BE2C (cell line): ENCODE measurements around the gene LHX6.

Experiments
- DNase-seq: peaks from one replicate; pipeline ENCODE4 v3.0.0-alpha.2; 2020
- H3K27me3 ChIP-seq: fragments of 250-450 bp; sonication (Bioruptor Pico); 2 replicates; pipeline ENCODE4 v1.5.1; 2020; ENCODE audit warnings: mild to moderate bottlenecking
- H3K36me3 ChIP-seq: fragments of 250-450 bp; sonication (Bioruptor Pico); 2 replicates; pipeline ENCODE4 v1.5.1; 2020; ENCODE audit warnings: mild to moderate bottlenecking
- H3K4me1 ChIP-seq: fragments of 250-450 bp; sonication (Bioruptor Pico); 2 replicates; pipeline ENCODE4 v1.5.1; 2020
- H3K4me3 ChIP-seq: 2 replicates; pipeline ENCODE4 v1.5.1; 2011; ENCODE audit warnings: low read depth, low read length
- H3K9me3 ChIP-seq: fragments of 250-450 bp; sonication (Bioruptor Pico); 2 replicates; pipeline ENCODE4 v1.5.1; 2020
- CTCF ChIP-seq: IDR thresholded peaks from 2 replicates; pipeline ENCODE4 v1.5.1; 2012; ENCODE audit warnings: mild to moderate bottlenecking, low read depth, low read length

The LHX6 gene

GRCh38 chr9:122202111-122202510 is 26.6 kb downstream of the LHX6 start:
- H3K9me3 ChIP-seq = no peaks in the 10 kb centered on the region
- H3K4me1 ChIP-seq = no peaks in the 10 kb centered on the region
- no peak for TF ChIP-seq CTCF
- no peaks in the 10 kb centered on the region for H3K27me3 ChIP-seq
- no peak overlapping the region for H3K4me3 ChIP-seq
- no peaks in the 10 kb centered on the region for H3K36me3 ChIP-seq
- DNase-seq = no peak

GRCh38 chr9:122201641-122202040 is 27.1 kb downstream of the LHX6 start:
- Histone ChIP-seq H3K4me1 (no peaks in the 10 kb centered on the region), H3K27me3 (no peaks in the 10 kb centered on the region), H3K4me3 (no peak overlapping the region), H3K36me3 (no peaks in the 10 kb centered on the region), H3K9me3 (no peaks in the 10 kb centered on the region)
- DNase-seq = no peak
- TF ChIP-seq CTCF = no peak

GRCh38 chr9:122200960-122201595 is 27.7 kb downstream of the LHX6 start:
- TF ChIP-seq CTCF = no peak
- H3K27me3 ChIP-seq = no peaks in the 10 kb centered on the region
- no peaks in the 10 kb centered on the region for H3K9me3 ChIP-seq
- H3K36me3 ChIP-seq = no peaks in the 10 kb centered on the region
- H3K4me1 ChIP-seq = no peaks in the 10 kb centered on the region
- H3K4me3 ChIP-seq = no peak overlapping the region
- DNase-seq = no peak

GRCh38 chr9:122197882-122198281 is 30.9 kb downstream of the LHX6 start:
- H3K9me3 ChIP-seq = no peaks in the 10 kb centered on the region
- no peak overlapping the region for H3K4me3 ChIP-seq
- H3K4me1 ChIP-seq = no peaks in the 10 kb centered on the region
- DNase-seq = no peak
- no peak for TF ChIP-seq CTCF
- no peaks in the 10 kb centered on the region for H3K36me3 ChIP-seq
- H3K27me3 ChIP-seq = no peaks in the 10 kb centered on the region

GRCh38 chr9:122197426-122197825 is 31.3 kb downstream of the LHX6 start:
- no peaks in the 10 kb centered on the region for H3K4me1 ChIP-seq
- no peaks in the 10 kb centered on the region for H3K36me3 ChIP-seq
- H3K9me3 ChIP-seq = no peaks in the 10 kb centered on the region
- no peak overlapping the region for H3K4me3 ChIP-seq
- H3K27me3 ChIP-seq = no peaks in the 10 kb centered on the region
- TF ChIP-seq CTCF = no peak
- DNase-seq = no peak

GRCh38 chr9:122195875-122196274 is 32.9 kb downstream of the LHX6 start:
- TF ChIP-seq CTCF = no peak
- Histone ChIP-seq H3K4me1 (no peaks in the 10 kb centered on the region), H3K36me3 (no peaks in the 10 kb centered on the region), H3K27me3 (no peaks in the 10 kb centered on the region), H3K4me3 (no peak overlapping the region), H3K9me3 (no peaks in the 10 kb centered on the region)
- DNase-seq = no peak
